ENCODE measurements around the gene KRTAP10-7.
"Not testable (repeated sequence)": the region's sequence is repeated elsewhere in the genome, so short reads cannot be mapped to it uniquely, and the experiment has no call there.

KRTAP10-7 gene

GRCh38 chr21:44611551-44611950 is 11.2 kb downstream of the KRTAP10-7 start:
- no peak for DNase-seq (ENCODE audit: low read depth in 2 of 2)

DNA sequence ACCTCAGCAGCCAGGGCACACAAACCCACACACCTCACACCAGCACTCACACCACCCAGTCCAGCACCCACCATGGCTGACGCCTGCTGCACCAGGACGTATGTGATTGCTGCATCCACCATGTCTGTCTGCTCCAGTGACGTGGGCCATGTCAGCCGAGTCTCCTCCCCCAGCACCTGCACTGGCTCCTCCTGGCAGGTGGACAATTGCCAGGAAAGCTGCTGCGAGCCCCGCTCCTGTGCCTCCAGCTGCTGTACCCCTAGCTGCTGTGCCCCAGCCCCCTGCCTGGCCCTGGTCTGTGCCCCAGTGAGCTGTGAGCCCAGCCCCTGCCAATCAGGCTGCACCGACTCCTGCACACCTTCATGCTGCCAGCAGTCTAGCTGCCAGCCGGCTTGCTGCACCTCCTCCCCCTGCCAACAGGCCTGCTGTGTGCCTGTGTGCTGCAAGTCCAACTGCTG is 11.7 kb downstream of the KRTAP10-7 start, which contains the start of gene KRTAP10-8:
Gene KRTAP10-8, plus strand, starts transcription at position 51 of the 458 bp plus-strand sequence. Its CDS starts 22 bp downstream, at position 73.
- DNase-seq (ENCODE audit: low read depth in 2 of 2): no peak

- DNase-seq (ENCODE audit: low read depth in 2 of 2): no peak
Observed at GRCh38 chr21:44612669-44613229, 12.4 kb downstream of the KRTAP10-7 start.

DNA sequence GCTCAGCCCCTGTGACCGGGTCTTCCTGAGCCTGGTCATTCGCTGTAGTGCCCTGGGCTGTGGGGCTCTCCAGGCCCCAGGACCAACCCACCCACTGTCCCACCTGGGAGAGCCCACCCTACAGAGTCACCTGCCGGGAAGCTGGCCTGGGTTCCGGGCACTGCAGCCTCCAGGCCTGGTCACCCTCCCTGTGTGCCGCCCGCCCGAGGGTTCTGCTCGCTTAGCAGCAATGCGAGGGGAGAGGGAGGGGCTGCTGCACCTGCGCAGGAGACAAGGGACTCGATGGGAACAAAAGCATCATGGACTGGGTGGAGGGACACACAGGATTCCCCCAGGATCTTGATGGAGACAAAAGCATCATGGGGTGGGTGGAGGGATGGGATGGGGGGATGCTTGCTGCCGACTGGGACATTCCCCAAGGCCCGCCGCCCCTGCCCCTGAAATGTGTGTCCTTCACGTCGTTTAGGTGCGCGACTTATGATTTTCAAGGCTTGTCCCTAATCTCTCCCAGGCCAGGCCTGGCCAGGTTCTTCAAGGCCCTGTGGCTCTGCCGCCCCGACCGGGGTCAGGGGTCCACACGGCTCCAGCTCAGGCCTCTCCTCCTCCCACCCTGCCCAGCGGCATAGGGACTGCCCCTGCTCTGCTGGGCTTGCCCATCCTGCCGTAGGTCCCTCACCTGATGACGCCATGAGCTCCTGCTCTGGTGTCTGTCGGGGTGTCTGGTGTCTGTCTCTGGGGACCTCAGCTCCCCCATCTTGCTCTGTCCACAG is 13.2 kb downstream of the KRTAP10-7 start:
- DNase-seq (ENCODE audit: low read depth in 2 of 2): no peak

- no peak for DNase-seq (ENCODE audit: low read depth in 2 of 2)
Observed at GRCh38 chr21:44614161-44614631, 13.8 kb downstream of the KRTAP10-7 start.

GRCh38 chr21:44614961-44615391 is 14.6 kb downstream of the KRTAP10-7 start:
- no peak for DNase-seq (ENCODE audit: low read depth in 2 of 2)

DNA sequence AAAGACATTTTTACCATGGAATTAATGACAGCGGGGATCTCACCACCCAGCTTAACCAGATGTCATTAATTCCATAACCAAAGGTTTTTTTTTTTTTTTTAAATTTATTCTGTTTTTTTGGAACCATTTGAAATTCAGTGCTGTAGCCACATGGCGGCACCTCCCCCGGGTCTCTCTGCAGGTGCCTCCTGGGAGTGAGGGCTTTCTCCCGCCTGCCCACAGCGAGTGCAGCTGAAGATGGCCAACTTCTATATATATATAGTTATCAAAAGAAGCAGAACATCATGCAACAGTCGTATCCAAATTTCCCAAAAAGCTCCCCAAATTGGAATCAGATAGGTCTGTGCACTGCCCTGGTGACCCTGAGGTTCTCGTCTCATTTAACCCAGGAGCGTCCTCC is 15.1 kb downstream of the KRTAP10-7 start:
- no peak for DNase-seq (ENCODE audit: low read depth in 2 of 2)

DNA sequence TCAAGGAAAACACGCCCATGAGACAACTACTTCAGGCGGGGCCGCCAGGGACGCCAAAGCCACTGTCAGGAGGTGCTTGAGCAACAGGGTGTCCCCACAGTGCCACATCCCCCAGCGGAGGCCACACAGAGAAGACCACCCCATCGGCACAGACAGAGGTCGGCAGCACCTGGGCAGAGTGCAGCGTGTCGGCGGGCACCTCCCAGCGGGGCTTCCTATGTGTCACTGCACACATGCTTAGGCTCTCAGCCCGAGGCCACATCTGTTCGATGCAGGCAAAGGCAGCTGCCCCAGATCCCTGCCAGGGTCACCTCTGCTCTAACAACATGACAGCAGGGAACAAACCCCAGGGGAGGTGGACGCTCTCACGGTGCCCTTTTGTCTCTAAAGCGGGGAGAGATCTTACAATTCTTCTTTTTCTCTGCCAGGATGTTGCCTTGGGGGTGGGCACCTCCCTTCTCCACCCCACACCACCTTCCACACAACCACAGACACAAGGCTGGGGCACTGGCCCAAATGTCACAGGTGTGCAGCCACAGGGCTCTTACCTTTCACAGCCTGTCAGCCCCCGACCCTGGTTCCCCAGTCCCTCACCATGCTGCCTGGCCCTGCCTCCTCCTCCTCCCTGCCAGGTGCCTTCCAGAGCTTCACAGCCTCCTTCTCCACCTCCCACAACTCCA is 15.7 kb downstream of the KRTAP10-7 start:
- DNase-seq (ENCODE audit: low read depth in 2 of 2): no peak

DNA sequence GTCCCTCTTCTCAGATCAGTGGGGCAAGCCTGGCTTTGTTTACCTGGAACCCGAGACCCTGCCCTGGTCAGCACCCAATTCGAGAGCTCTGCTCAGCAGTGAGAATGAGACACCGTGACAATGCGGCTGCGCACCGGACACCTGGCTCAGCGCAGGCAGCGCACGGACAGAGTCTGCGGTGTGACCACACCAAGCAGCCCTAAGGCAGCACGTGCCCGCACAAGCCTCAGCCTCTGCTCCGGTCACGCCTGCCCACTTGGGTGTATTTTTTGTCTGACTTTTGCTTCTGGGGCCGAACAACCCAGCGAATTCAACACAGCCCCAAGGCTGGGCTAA is 16.2 kb downstream of the KRTAP10-7 start:
- no peak for DNase-seq (ENCODE audit: low read depth in 2 of 2)

DNA sequence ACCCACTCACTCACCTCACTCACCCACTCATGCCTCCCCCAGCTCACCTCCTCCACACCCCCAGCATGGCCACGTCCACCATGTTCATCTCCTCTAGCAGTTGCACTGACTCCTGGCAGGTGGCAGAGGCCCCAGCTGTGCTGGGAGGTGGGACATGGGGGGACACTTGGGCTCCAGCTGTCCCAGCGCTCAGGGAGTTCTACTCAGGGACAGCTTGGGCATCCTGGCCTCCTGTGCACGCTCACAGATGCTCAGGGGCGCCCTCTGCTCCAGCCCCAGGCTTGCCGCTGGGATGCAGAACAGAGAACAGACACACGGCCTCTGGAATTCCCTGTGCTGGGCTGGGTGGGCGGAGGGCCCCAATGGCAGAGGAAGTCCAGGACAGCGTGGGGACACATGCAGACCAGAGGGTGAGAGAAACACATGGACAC is 16.7 kb downstream of the KRTAP10-7 start:
- no peak for DNase-seq (ENCODE audit: low read depth in 2 of 2)

GRCh38 chr21:44618504-44618903 is 18.1 kb downstream of the KRTAP10-7 start:
- no peak for DNase-seq (ENCODE audit: low read depth in 2 of 2)

DNA sequence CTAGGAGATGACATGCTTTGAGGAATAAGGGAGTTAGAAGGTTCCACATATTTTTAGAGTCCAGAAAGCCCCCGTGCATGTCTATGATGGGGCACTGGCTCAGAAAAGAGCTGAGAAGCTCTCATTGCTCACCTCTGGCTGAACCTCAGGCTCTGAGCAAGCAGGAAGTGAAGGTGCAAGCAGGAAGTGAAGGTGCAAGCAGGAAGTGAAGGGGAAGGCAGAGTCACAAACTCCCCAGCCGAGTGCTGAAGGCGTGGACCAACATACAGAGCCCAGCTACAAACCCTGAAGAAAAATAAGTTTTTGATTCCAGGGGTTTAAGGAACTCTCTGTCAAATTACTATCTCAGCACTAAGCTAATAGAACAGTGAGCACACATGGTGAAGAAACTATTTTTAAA is 18.5 kb downstream of the KRTAP10-7 start:
- peak; percentile 54 to 59 for DNase-seq (ENCODE audit: low read depth in 2 of 2)

DNA sequence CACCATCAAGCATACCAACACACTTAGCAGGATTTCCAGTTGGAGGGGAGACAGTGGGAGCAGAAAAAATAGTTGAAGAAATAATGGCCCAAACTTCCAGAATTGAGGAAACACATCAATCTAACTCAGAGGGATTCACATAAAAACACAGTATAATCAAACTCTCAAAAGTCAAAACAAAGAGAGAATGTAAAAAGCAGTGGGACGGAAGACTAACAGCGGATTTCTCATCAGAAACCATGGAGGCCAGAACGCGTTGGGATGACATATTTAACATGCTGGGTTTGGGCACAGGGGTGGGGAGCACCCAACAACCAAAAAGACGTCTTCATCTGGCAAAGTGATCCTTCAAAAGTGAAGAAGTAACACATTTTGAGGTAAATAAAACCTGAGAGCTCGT is 19.5 kb downstream of the KRTAP10-7 start:
- no peak for DNase-seq (ENCODE audit: low read depth in 2 of 2)

- DNase-seq (ENCODE audit: low read depth in 2 of 2): no peak
Observed at GRCh38 chr21:44623575-44623974, 23.2 kb downstream of the KRTAP10-7 start.

DNA sequence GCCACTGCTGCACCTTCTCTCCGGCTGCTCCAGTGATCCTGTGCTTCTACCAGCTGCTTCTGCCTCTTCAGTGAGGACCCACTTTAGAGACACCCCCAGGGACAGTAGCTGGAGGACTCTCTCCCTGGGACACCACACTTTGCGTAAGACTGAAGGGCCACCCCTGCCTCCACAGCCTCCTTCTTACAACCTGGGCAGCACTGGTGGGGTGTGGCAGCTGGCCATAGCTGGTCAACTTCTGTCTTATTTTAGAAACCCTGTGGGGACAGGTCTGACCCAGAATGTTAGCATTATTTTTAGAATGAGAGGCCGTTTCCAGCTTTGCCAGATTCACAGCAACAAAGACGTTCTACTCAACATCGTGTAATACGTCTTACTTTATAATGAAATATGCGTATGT is 25.4 kb downstream of the KRTAP10-7 start:
- no peak for DNase-seq (ENCODE audit: low read depth in 2 of 2)

DNA sequence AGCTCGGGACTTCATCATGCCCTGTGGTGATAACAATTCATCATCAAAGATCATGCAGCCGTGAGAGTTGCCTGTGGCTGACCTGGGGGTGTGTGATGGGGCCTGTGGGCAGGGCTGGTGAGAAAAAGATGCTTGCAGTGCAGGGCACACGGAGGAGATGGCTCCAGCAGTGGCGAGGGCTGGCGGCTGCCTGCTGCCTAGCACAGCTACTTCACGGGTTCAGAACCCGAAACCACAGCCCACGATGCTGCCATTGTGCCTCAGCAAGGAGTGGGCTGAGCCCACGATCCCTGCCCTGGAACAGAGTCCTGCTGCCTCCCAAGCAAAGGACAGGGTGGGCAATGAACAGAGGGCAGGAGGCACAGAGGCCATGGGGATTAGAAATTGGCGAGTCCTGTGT is 25.9 kb downstream of the KRTAP10-7 start:
- DNase-seq (ENCODE audit: low read depth in 2 of 2): peak in 1 of 2 donors; percentile 25

DNA sequence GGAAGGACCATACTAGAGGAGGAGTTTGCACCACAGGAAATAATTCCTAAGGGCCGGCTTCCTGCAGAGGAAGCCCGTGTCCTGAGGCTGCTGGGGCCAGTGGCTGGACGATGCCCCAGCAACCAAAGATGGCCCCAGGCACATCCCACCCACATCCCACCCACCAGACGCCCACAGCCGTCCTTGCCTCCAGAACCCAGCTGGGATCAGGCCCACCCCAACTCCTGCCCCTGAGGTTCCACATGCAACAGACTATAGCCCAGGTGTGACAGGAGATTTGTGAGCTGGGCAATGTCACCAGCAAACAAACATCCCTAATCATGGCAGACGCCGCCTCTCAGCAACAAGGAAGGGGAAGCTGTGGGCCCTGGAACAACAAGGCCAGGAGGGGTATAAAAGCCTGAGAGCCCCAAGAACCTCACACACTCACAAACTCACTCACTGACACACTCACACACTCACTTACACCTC is 26.3 kb downstream of the KRTAP10-7 start, which contains the start of gene KRTAP10-9:
Gene KRTAP10-9, plus strand, starts transcription at position 421 of the 471 bp plus-strand sequence. CDS start 79 bp downstream, outside the sequence.
- no peak for DNase-seq (ENCODE audit: low read depth in 2 of 2)

- not testable (repeated sequence) for DNase-seq (ENCODE audit: low read depth in 2 of 2)
Observed at GRCh38 chr21:44627181-44627822, 26.9 kb downstream of the KRTAP10-7 start.

DNA sequence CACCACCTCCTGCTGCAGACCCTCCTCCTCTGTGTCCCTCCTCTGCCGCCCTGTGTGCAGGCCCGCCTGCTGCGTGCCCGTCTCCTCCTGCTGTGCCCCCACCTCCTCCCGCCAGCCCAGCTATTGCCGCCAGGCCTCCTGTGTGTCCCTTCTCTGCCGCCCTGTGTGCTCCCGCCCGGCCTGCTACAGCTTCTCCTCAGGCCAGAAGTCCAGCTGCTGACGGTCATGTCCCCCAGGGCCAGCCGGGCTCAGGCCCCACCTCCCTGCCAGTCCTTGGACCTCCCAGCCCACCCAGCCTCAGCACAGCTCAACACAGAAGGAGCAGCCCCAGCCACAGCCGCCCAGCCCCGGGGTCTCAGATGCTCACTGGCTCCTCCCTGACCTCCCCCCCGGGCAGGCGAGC is 27.4 kb downstream of the KRTAP10-7 start:
- DNase-seq (ENCODE audit: low read depth in 2 of 2): not testable (repeated sequence)

DNA sequence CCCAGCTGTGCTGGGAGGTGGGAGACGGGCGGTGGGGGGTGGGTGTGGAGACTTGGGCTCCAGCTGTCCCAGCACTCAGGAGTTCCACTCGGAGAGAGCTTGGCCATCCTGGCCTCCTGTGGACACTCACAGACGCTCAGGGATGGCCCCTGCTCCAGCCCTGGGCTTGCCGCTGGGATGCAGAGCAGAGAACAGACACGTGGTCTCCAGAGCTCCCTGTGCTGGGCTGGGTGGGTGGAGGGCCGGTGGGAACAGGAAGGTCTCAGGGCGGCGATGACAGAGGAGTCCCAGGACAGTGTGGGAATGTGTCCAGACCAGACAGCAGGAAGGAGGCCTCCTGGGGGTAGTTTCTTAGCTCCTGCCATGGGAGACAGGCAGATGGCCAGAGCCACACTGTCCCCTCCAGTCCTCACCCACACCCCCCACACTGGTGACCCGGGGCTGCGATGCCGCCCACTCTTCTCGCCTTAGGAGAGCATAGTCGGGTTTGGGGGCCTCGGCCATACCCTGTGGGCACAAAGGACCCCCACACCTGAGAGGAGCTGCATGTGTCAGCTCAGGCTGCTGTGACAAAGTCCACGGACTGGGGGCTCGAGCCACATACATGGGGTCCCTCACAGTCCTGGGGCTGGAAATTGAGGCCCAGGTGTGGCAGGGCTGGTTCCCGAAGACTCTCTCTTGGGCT is 28.5 kb downstream of the KRTAP10-7 start:
- no peak for DNase-seq (ENCODE audit: low read depth in 2 of 2)

DNA sequence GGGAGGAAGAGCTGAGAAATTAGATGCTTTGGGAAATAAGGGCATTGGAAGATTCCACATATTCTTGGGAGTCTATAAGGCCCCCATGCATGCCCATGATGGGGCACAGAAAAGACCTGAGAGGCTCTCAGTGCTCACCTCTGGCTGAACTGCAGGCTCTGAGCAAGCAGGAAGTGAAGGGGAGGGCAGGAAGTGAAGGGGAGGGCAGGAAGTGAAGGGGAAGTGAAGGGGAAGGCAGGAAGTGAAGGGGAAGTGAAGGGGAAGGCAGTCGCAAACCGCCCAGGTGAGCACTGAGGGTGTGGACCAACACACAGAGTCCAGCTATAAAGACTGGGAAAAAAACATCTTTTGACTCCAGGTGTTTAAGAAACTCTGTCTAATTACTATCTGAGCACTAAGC is 30.0 kb downstream of the KRTAP10-7 start:
- DNase-seq (ENCODE audit: low read depth in 2 of 2): no peak
